ENCODE results near the gene CRACR2B. TPM values are rescaled to one million over a fixed set of nuclear protein-coding genes. Genes with fewer than 3 reads are reported as not detected.

Gene CRACR2B
- total and polyA plus RNA-seq, 2 of the 8 experiments (the other 6 are each of a cell fraction or from before 2014, with no cell fraction given), result 18.2 to 26.4 TPM

DNA sequence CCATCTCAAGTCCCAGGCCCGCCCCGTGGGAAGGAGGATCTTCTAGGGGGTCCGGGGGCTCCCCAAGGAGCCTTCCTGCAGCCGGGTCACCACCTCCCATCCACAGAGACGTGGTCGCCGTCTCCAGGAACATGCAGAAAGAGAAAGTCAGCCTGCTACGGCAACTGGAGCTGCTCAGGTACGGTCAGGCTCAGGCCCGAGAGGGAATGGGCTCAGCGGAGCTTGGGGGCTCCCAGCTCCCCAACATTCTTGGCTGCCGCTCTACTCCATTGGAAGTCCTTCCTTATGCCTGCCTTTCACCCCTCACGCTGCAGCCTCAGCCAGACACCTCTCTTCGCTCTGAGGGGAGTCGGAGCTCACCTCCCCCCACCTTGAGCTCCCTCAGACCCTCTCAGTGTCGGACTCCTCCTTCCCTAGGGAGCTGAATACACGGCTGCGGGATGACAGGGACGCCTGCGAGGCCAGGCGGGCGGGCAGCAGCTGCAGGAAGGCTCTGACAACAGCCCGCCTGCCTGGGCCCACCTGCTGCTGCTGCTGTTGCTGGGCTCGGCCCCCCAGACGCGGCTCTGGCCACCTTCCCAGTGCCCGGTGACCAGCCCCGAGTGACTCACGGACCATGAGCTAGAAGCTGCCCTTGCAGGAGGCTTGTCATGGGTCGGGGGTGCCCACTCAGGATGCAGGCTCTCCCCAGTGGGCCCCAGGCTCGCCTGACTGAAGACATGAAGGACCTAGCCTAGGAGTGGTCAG is 3.6 kb downstream of the CRACR2B start (continued):
- TF ChIP-seq, protein P1, sequence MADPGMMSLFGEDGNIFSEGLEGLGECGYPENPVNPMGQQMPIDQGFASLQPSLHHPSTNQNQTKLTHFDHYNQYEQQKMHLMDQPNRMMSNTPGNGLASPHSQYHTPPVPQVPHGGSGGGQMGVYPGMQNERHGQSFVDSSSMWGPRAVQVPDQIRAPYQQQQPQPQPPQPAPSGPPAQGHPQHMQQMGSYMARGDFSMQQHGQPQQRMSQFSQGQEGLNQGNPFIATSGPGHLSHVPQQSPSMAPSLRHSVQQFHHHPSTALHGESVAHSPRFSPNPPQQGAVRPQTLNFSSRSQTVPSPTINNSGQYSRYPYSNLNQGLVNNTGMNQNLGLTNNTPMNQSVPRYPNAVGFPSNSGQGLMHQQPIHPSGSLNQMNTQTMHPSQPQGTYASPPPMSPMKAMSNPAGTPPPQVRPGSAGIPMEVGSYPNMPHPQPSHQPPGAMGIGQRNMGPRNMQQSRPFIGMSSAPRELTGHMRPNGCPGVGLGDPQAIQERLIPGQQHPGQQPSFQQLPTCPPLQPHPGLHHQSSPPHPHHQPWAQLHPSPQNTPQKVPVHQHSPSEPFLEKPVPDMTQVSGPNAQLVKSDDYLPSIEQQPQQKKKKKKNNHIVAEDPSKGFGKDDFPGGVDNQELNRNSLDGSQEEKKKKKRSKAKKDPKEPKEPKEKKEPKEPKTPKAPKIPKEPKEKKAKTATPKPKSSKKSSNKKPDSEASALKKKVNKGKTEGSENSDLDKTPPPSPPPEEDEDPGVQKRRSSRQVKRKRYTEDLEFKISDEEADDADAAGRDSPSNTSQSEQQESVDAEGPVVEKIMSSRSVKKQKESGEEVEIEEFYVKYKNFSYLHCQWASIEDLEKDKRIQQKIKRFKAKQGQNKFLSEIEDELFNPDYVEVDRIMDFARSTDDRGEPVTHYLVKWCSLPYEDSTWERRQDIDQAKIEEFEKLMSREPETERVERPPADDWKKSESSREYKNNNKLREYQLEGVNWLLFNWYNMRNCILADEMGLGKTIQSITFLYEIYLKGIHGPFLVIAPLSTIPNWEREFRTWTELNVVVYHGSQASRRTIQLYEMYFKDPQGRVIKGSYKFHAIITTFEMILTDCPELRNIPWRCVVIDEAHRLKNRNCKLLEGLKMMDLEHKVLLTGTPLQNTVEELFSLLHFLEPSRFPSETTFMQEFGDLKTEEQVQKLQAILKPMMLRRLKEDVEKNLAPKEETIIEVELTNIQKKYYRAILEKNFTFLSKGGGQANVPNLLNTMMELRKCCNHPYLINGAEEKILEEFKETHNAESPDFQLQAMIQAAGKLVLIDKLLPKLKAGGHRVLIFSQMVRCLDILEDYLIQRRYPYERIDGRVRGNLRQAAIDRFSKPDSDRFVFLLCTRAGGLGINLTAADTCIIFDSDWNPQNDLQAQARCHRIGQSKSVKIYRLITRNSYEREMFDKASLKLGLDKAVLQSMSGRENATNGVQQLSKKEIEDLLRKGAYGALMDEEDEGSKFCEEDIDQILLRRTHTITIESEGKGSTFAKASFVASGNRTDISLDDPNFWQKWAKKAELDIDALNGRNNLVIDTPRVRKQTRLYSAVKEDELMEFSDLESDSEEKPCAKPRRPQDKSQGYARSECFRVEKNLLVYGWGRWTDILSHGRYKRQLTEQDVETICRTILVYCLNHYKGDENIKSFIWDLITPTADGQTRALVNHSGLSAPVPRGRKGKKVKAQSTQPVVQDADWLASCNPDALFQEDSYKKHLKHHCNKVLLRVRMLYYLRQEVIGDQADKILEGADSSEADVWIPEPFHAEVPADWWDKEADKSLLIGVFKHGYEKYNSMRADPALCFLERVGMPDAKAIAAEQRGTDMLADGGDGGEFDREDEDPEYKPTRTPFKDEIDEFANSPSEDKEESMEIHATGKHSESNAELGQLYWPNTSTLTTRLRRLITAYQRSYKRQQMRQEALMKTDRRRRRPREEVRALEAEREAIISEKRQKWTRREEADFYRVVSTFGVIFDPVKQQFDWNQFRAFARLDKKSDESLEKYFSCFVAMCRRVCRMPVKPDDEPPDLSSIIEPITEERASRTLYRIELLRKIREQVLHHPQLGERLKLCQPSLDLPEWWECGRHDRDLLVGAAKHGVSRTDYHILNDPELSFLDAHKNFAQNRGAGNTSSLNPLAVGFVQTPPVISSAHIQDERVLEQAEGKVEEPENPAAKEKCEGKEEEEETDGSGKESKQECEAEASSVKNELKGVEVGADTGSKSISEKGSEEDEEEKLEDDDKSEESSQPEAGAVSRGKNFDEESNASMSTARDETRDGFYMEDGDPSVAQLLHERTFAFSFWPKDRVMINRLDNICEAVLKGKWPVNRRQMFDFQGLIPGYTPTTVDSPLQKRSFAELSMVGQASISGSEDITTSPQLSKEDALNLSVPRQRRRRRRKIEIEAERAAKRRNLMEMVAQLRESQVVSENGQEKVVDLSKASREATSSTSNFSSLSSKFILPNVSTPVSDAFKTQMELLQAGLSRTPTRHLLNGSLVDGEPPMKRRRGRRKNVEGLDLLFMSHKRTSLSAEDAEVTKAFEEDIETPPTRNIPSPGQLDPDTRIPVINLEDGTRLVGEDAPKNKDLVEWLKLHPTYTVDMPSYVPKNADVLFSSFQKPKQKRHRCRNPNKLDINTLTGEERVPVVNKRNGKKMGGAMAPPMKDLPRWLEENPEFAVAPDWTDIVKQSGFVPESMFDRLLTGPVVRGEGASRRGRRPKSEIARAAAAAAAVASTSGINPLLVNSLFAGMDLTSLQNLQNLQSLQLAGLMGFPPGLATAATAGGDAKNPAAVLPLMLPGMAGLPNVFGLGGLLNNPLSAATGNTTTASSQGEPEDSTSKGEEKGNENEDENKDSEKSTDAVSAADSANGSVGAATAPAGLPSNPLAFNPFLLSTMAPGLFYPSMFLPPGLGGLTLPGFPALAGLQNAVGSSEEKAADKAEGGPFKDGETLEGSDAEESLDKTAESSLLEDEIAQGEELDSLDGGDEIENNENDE (IDR thresholded peaks at IDR 0.05; ENCODE audit: insufficient replicate concordance, low read length), result no peak
- TF ChIP-seq TAF1 (IDR thresholded peaks at IDR 0.05; ENCODE audit: low read depth, low read length) (no peak), RFX5 (IDR thresholded peaks at IDR 0.05; ENCODE audit: borderline replicate concordance, low read depth, low read length) (no peak), RXRA (IDR thresholded peaks at IDR 0.05; ENCODE audit: insufficient read depth, low read depth, low read length) (no peak), EGR1 (IDR thresholded peaks at IDR 0.05; ENCODE audit: borderline replicate concordance, low read depth, low read length) (no peak), CHD2 (IDR thresholded peaks at IDR 0.05; ENCODE audit: low read length) (no peak), CEBPB (IDR thresholded peaks at IDR 0.05; ENCODE audit: low read depth, low read length) (no peak), CBX5 (IDR thresholded peaks at IDR 0.05; ENCODE audit: low read depth, low read length) (no peak)
- TF ChIP-seq, protein P2, sequence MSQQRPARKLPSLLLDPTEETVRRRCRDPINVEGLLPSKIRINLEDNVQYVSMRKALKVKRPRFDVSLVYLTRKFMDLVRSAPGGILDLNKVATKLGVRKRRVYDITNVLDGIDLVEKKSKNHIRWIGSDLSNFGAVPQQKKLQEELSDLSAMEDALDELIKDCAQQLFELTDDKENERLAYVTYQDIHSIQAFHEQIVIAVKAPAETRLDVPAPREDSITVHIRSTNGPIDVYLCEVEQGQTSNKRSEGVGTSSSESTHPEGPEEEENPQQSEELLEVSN (IDR thresholded peaks at IDR 0.05), result no peak

Measured in H1 (cell line).